Left lung (tissue), 10 donors: ENCODE measurements around the gene LRRC49. TPM values are rescaled to one million over a fixed set of nuclear protein-coding genes. Genes with fewer than 3 reads are reported as not detected.

Experiments used
- ATAC-seq: fragments of 200-7000 bp; cut with Tn5 transposase; one replicate; pipeline ENCODE4 v1.9.1; 2020; ENCODE audit warnings: moderate library complexity
- DNase-seq, 4 donors: peaks; one replicate each; pipeline ENCODE4 v3.0.0-alpha.2; 2013 to 2020
- H3K27ac ChIP-seq, 2 donors: fragments of 200-600 bp; sonication (generic) in 1 of 2; one replicate each; pipeline versions ENCODE4 v1.5.0 to v1.8.0; 2020 to 2021
- H3K27me3 ChIP-seq, 2 donors: fragments of 200-600 bp; sonication (generic) in 1 of 2; one replicate each; pipeline versions ENCODE4 v1.5.0 to v1.8.0; 2020 to 2021
- H3K36me3 ChIP-seq, 2 donors: fragments of 200-600 bp; sonication (generic) in 1 of 2; one replicate each; pipeline versions ENCODE4 v1.5.0 to v1.8.0; 2020 to 2021
- H3K4me1 ChIP-seq, 2 donors: fragments of 200-600 bp; one replicate each; pipeline ENCODE4 v1.8.0; 2021
- H3K4me3 ChIP-seq, 2 donors: fragments of 200-600 bp; sonication (generic) in 1 of 2; one replicate each; pipeline versions ENCODE4 v1.5.0 to v1.8.0; 2020 to 2021; ENCODE audit warnings: mild to moderate bottlenecking in 1 of 2
- H3K9me3 ChIP-seq, 2 donors: fragments of 200-600 bp; sonication (generic) in 1 of 2; one replicate each; pipeline versions ENCODE4 v1.5.0 to v1.8.0; 2020 to 2021
- CTCF ChIP-seq, 2 donors: fragments of 200-600 bp; sonication (generic) in 1 of 2; IDR thresholded peaks; one replicate each; pipeline versions ENCODE4 v1.5.0 to v1.8.0; 2021; ENCODE audit warnings: antibody characterized with exemption in 2 of 2
- intact Hi-C, 2 donors: fragments of 100-400 bp; cut with DNase I; formaldehyde crosslinking; loops; one replicate each; pipeline versions ENCODE4 v1.11.2 to v1.14.2; 2022
- polyA plus RNA-seq, 6 donors: library from polyadenylated mRNA; unstranded; fragments of 120-200 nt; gene quantifications; one replicate each; pipeline ENCODE4 v1.2.1, GENCODE V29; 2013; ENCODE audit not compliant: insufficient read length in 6 of 6
- total RNA-seq, 2 donors: library from RNA; stranded (reverse); fragmentation: NEBNext Ultra II Directional; extraction: Animal tissue kit (Norgen Biotek cat#: 25700); gene quantifications; one replicate each; pipeline ENCODE4 v1.2.1, GENCODE V29; 2021
- donor health status: DM: no; HTN: yes; CAD: no.
- donor health status: DM: no; HTN: no; CAD: no.

LRRC49 gene
- total and polyA plus RNA-seq, 8 donors, result 4.2 to 24.1 (median 19.4) TPM

DNA sequence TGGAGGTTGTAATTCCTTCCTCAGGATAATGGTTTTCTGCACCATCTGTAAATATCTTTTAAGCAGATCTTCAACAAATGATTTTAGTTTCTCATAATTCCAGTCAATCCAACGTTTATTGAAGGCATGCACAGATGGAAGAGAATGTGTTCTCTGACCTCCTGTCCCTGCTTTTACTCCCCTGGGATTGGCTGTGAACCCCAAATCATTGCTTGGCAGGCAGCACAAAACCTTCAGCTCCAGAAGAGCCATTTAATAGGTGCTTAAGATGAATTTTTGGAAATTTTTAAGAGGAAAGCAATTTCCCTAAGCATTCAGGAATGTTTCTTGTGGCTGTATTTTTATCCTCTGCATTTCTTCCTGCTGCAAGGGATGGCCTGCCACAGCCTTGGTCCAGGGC, 197.2 kb downstream of the LRRC49 start:
- DNase-seq (no peak), ATAC-seq (no peak)
- intact Hi-C loops, result no loop called here
- H3K27ac ChIP-seq, result no peak overlapping the region
- H3K36me3 ChIP-seq, result no peaks in the 10 kb centered on the region
- TF ChIP-seq CTCF (IDR thresholded peaks at IDR 0.05), result no peak
- no peaks in the 10 kb centered on the region for H3K27me3 ChIP-seq
- no peak overlapping the region for H3K4me3 ChIP-seq
- H3K9me3 ChIP-seq, result no peaks in the 10 kb centered on the region
- no peaks in the 10 kb centered on the region for H3K4me1 ChIP-seq

GRCh38 chr15:71091601-71092000, 199.0 kb downstream of the LRRC49 start:
- no peaks in the 10 kb centered on the region for H3K27me3 ChIP-seq

DNA sequence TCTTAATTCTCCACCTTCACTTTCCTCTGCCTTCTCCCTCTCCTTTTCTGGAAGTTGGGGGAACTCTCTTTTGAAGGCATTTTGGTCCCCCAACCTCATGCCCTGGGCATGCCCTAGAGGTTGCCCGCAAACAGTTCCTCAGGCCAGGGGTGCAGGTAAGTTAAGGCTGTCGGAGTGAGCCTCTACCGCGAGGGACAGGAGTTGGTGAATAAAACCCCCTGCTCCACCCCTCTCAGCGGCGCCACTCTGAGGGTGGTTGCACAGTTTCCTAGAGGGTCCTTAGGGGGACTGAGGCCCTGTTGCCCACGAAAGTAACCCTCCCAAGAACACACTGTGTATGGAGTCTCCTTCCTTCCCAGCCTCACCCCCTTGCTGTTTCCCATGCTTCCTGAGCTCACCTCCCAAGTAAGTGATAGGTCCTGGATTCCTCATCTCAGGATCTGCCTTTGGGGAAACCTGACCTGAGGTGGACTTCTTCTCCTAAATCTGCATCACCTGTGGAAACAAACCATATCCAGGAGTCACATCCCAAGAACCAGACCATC, 199.5 kb downstream of the LRRC49 start:
- no peaks in the 10 kb centered on the region for H3K9me3 ChIP-seq
- no peak overlapping the region for H3K4me3 ChIP-seq
- H3K27me3 ChIP-seq, result no peaks in the 10 kb centered on the region
- no peak for ATAC-seq
- no peak for DNase-seq
- no peaks in the 10 kb centered on the region for H3K4me1 ChIP-seq
- TF ChIP-seq CTCF (IDR thresholded peaks at IDR 0.05), result no peak
- no peaks in the 10 kb centered on the region for H3K36me3 ChIP-seq
- no peak overlapping the region for H3K27ac ChIP-seq
- intact Hi-C loops, result no loop called here

More at GRCh38 chr15:71091601-71092000, 199.0 kb downstream of the LRRC49 start:
- intact Hi-C loops, result no loop called here
- Histone ChIP-seq H3K4me3 (no peak overlapping the region), H3K9me3 (no peaks in the 10 kb centered on the region), H3K36me3 (no peaks in the 10 kb centered on the region), H3K4me1 (no peaks in the 10 kb centered on the region), H3K27ac (no peak overlapping the region)
- DNase-seq (no peak), ATAC-seq (no peak)
- no peak for TF ChIP-seq CTCF (IDR thresholded peaks at IDR 0.05)

DNA sequence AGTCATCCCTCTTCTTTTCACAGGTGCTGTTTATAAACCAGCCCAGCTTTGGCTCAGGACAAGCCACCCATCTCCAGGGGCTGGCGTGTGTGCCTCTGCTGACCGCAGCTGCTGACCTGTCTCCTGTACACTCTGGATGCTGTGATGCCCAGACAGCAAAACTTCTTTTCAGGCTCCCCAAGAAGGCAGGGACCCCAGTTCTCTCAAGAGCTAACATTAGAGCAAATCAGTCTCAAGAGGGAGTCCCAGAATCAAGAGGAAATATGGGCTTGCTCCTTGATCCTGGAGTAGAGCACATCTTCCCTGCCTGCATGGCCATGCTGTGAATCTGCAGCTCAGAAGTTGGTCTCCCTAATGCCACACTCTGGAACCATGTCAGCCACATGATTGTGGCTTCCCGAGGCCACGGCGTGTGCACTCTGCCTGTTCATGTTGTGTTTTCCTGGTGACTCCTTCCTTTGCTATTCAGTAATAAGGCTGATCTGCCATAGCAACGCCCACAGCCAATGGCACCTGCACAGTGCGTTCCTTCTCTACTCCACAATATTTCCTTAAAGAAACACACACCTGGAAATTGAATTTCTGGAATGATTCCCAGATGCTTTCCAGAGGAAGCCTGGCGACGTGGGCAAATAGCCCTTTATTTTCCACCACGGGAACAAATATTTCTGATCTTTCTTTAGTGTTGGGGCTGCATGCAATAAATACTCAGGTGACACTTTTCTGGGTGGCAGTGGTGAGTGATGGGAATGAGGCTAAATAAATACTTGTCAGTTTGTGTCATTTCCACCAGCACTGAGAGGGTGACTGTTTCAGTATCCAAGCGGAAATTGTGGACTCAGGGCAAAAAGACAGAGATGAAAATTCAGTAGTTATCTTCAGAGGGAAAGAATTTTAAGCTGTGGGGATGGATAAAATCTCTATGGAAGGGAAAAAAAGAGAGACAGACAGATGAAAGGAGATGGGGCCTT, 200.7 kb downstream of the LRRC49 start:
- no peak overlapping the region for H3K27ac ChIP-seq
- no peaks in the 10 kb centered on the region for H3K27me3 ChIP-seq
- H3K9me3 ChIP-seq, result no peaks in the 10 kb centered on the region
- H3K4me1 ChIP-seq, result no peaks in the 10 kb centered on the region
- ATAC-seq (peak; percentile 97), DNase-seq (peak in 1 of 4 donors; percentile 78)
- no peak for TF ChIP-seq CTCF (IDR thresholded peaks at IDR 0.05)
- no peaks in the 10 kb centered on the region for H3K36me3 ChIP-seq
- H3K4me3 ChIP-seq, result no peak overlapping the region
- intact Hi-C loops, result no loop called here

DNA sequence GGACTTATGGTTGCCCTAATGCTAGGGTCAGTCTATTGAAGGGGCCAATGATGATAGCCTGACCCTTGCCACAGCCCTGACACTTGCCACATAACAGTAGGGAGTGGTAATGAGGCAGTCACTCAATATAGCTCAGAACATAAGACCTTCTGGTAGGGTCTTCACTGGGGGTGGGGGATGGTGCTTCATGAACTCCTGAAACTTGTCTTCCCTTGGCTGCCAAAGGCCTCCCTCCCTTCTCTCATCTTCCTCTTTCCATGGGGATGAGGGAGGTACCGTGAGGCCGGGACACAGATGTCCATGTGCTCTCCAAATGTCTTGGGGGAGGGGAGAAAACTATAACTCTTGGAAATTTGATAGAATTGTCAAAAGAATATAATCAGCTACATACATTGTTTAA, 201.5 kb downstream of the LRRC49 start:
- Histone ChIP-seq H3K27me3 (no peaks in the 10 kb centered on the region), H3K4me1 (no peaks in the 10 kb centered on the region), H3K36me3 (no peaks in the 10 kb centered on the region), H3K9me3 (no peaks in the 10 kb centered on the region), H3K27ac (no peak overlapping the region), H3K4me3 (no peak overlapping the region)
- intact Hi-C loops, result no loop called here
- ATAC-seq (no peak), DNase-seq (no peak)
- no peak for TF ChIP-seq CTCF (IDR thresholded peaks at IDR 0.05)
